AG04450 (cell line): ENCODE measurements around the gene VPS13D. TPM values are rescaled to one million over a fixed set of nuclear protein-coding genes. Genes with fewer than 3 reads are reported as not detected.

Experiments
- CTCF ChIA-PET: fragments of 300-600, 350-600 bp; formaldehyde crosslinking; extraction: SDS; loops from one replicate; lab custom pipeline; 2022; ENCODE audit warnings: antibody characterized with exemption, inconsistent platforms; lab: Charles Lee
- POLR2A ChIA-PET: fragments of 350-600 bp; formaldehyde crosslinking; extraction: SDS; loops from one replicate; lab custom pipeline; 2021; ENCODE audit warnings: antibody characterized with exemption, inconsistent platforms; lab: Yijun Ruan, JAX
- DNase-seq: peaks from one replicate; pipeline ENCODE4 v3.0.0-alpha.2; 2011; ENCODE audit warnings: low read depth, low spot score
- H3K27ac ChIP-seq: one replicate; pipeline ENCODE4 v1.5.1; 2012; ENCODE audit warnings: low read depth, low read length, control low read depth
- H3K27me3 ChIP-seq: one replicate; pipeline ENCODE4 v1.6.0; 2012; ENCODE audit warnings: low read length; ENCODE audit not compliant: control insufficient read depth, insufficient read depth
- H3K4me3 ChIP-seq: 2 replicates; pipeline ENCODE4 v1.5.1; 2011; ENCODE audit warnings: mild to moderate bottlenecking, low read depth, low read length, control low read depth
- H3K9me3 ChIP-seq: 2 replicates; pipeline ENCODE4 v1.5.1; 2012; ENCODE audit warnings: low read length; ENCODE audit not compliant: control insufficient read depth, insufficient read depth
- CTCF ChIP-seq: IDR thresholded peaks from 2 replicates; pipeline ENCODE4 v1.5.1; 2011; ENCODE audit warnings: low read depth, low read length, control low read depth, inconsistent platforms
- polyA plus RNA-seq: library from polyadenylated mRNA; depleted of rRNA; stranded (reverse); fragments of >200 nt; gene quantifications from 2 replicates; pipeline ENCODE4 v1.2.3, GENCODE V29; 2011

The VPS13D gene
- polyA plus RNA-seq, 1 experiment: 18.3 TPM

- H3K27me3 ChIP-seq: no peaks in the 10 kb centered on the region
- POLR2A ChIA-PET: no interaction called here
- no peak overlapping the region for H3K27ac ChIP-seq
- no peaks in the 10 kb centered on the region; the same call in 1 of the 2 replicates for H3K9me3 ChIP-seq
- peak; percentile 23; the same call in 1 of the 2 replicates for TF ChIP-seq CTCF
- DNase-seq: no peak
- CTCF ChIA-PET: no interaction called here
- H3K4me3 ChIP-seq: no peak overlapping the region
Measured at GRCh38 chr1:12405325-12406210, 175.7 kb downstream of the VPS13D start.

GRCh38 chr1:12406211-12407021, 176.6 kb downstream of the VPS13D start:
- ChIA-PET POLR2A (interaction anchor here (0.7 to 1.0 kb wide), 3 partner anchors 50 to 190 kb away, joined by 3 to 4 read pairs (median 3); no protein-coding TSS in a partner anchor), CTCF (interaction anchor here (0.7 to 2.6 kb wide), 13 partner anchors 10 to 252 kb away, joined by 3 to 27 read pairs (median 3); partner anchors contain the start of gene DHRS3)
- no peaks in the 10 kb centered on the region for H3K27me3 ChIP-seq
- H3K27ac ChIP-seq: peak overlapping the region; percentile 50
- no peak for DNase-seq
- no peak overlapping the region for H3K4me3 ChIP-seq
- no peaks in the 10 kb centered on the region; the same call in 1 of the 2 replicates for H3K9me3 ChIP-seq
- TF ChIP-seq CTCF: no peak

GRCh38 chr1:12407050-12407961, 177.5 kb downstream of the VPS13D start:
- no peaks in the 10 kb centered on the region for H3K27me3 ChIP-seq
- H3K9me3 ChIP-seq: no peaks in the 10 kb centered on the region; the same call in 1 of the 2 replicates
- H3K27ac ChIP-seq: peak overlapping the region; percentile 25
- POLR2A ChIA-PET: interaction anchor here (0.7 to 1.0 kb wide), 3 partner anchors 51 to 189 kb away, joined by 3 to 4 read pairs (median 3); no protein-coding TSS in a partner anchor
- no peak overlapping the region for H3K4me3 ChIP-seq
- peak; percentile 55 for DNase-seq
- CTCF ChIA-PET: interaction anchor here (0.6 to 2.6 kb wide), 19 partner anchors 9 to 252 kb away, joined by 3 to 27 read pairs (median 3); partner anchors contain the start of gene DHRS3
- peak; percentile 56 for TF ChIP-seq CTCF

- Histone ChIP-seq H3K9me3 (no peaks in the 10 kb centered on the region; the same call in 1 of the 2 replicates), H3K4me3 (no peak overlapping the region), H3K27me3 (no peaks in the 10 kb centered on the region), H3K27ac (no peak overlapping the region)
- DNase-seq: no peak
- ChIA-PET POLR2A (no interaction called here), CTCF (interaction anchor here (0.6 to 2.6 kb wide), 13 partner anchors 11 to 251 kb away, joined by 3 to 27 read pairs (median 4); partner anchors contain the start of gene DHRS3)
- TF ChIP-seq CTCF: no peak
Measured at GRCh38 chr1:12407962-12408454, 178.2 kb downstream of the VPS13D start.
